HG03378 (cell line): Measurements from ENCODE around the gene PDE4DIP.
"Not testable (repeated sequence)": the region's sequence is repeated elsewhere in the genome, so short reads cannot be mapped to it uniquely, and the experiment has no call there.

Experiments used
- ATAC-seq: cut with Tn5 transposase; IDR thresholded peaks from one replicate; pipeline ENCODE4 v1.9.1; 2021; ENCODE audit warnings: mild to moderate bottlenecking, moderate library complexity; ENCODE audit not compliant: unreplicated experiment

PDE4DIP gene

DNA sequence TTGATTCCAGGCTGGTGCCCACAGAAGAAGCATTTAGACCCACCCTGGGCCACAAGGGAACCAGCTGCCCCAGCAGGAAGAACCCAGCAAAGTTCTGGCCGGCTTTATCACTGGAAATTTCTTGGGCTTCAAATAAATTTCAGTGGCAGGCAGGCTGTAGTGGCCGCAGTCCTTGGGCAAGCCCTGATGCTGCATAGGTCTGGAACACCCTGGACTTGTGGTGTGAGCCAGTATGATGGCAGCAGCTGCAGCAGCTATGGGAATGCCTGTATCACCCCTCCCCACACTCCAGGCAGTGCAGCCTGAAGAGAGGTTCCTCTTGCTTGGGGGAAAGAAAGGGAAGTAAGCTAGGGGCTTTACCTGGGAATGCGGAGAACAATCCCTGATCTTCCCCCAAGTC lies 189.7 kb downstream of the PDE4DIP start:
- not testable (repeated sequence) for ATAC-seq

DNA sequence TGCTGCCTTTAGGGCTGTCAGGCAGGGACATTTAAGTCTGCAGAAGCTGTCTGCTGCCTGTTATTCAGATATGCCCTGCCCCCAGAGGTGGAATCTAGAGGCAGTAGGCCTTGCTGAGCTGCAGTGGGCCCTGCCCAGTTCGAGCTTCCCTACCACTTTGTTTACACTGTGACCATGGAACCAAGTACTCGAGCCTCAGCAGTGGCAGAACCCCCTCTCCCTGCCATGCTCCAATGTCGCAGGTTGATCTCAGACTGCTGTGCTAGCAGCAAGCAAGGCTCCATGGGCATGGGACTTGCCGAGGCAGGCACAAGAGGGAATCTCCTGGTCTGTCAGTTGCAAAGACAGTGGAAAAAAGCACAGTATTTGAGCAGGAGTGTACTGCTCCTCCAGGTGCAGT lies 198.8 kb downstream of the PDE4DIP start:
- ATAC-seq, result not testable (repeated sequence)

DNA sequence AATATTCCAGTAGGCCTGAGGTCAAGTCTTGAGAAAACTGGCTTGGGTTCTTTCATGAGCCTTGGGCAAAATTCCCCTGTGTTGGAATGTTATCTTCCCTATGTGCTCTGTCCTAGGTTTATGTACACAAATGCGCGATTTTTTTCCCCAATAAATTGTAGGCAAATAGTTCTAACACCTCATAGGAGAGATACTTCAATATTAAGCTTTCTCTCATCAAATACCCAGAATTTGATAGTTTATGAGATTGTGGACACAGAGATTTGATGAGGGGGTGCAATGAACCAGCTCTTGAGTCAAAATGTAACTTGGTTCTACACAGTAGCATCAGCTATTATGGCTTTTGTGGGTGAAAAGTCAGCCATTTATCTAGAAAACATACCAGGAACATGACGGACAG lies 220.4 kb downstream of the PDE4DIP start:
- ATAC-seq, result not testable (repeated sequence)

DNA sequence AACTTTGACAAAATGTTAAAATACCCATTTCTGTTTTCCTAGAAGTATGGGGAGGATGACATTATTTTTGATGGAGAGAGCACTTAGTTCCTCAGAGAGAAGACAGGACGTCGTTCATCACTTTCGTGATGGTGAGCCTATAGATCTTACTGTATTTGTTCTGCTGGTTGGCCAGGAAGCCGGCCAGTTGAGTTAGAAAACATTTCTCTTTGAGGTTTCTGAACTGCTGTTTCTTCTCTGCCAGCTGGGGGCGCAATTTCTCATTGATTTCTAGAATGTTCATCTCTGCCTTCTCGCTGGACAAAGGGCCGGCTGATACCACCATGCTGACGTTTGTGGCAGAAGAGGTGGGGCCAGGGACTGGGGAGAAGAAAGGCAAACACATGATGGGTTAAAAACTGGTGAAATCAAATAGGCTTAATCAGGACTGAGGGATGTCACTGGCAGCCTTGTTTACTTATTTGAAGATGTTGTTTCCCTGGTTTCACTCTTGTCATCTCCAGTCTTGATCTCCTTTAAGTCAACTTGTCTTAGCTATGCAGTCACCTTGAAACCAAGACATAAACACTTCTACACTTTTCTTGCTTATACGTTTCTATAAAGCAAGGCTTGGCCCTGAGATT lies 231.4 kb downstream of the PDE4DIP start:
- not testable (repeated sequence) for ATAC-seq
